H9 (cell line): ENCODE measurements around the gene TTC28. TPM values are rescaled to one million over a fixed set of nuclear protein-coding genes. Genes with fewer than 3 reads are reported as not detected.
"Not testable (repeated sequence)": the region's sequence is repeated elsewhere in the genome, so short reads cannot be mapped to it uniquely, and the experiment has no call there.

Experiments used
- DNase-seq: peaks from one replicate; pipeline ENCODE4 v3.0.0-alpha.2; 2017
- H2AFZ ChIP-seq: one replicate; pipeline ENCODE4 v1.6.1; 2013; ENCODE audit warnings: mild to moderate bottlenecking, low read length, control low read depth, moderate library complexity
- H2AK5ac ChIP-seq: 2 replicates; pipeline ENCODE4 v1.6.1; 2013; ENCODE audit warnings: low read length, control low read depth, mixed read lengths; ENCODE audit not compliant: insufficient read length
- H2BK120ac ChIP-seq: one replicate; pipeline ENCODE4 v1.6.1; 2013; ENCODE audit warnings: low read depth, mild to moderate bottlenecking, low read length, control low read depth, inconsistent platforms; ENCODE audit not compliant: poor library complexity, severe bottlenecking
- H2BK12ac ChIP-seq: 2 replicates; pipeline ENCODE4 v1.6.1; 2013; ENCODE audit warnings: low read length, control low read depth, mixed read lengths, low read depth; ENCODE audit not compliant: insufficient read length
- H2BK15ac ChIP-seq: 2 replicates; pipeline ENCODE4 v1.6.1; 2013; ENCODE audit warnings: low read depth, low read length, control low read depth
- H2BK20ac ChIP-seq: one replicate; pipeline ENCODE4 v1.6.1; 2013; ENCODE audit warnings: low read depth, mild to moderate bottlenecking, low read length, control low read depth, inconsistent platforms; ENCODE audit not compliant: poor library complexity, severe bottlenecking
- H2BK5ac ChIP-seq: 2 replicates; pipeline ENCODE4 v1.6.1; 2013; ENCODE audit warnings: low read length, control low read depth, mixed read lengths; ENCODE audit not compliant: insufficient read length
- H3K14ac ChIP-seq: 2 replicates; pipeline ENCODE4 v1.6.1; 2013; ENCODE audit warnings: low read length, control low read depth; ENCODE audit not compliant: insufficient read depth
- H3K18ac ChIP-seq: 2 replicates; pipeline ENCODE4 v1.6.1; 2013; ENCODE audit warnings: low read depth, mild to moderate bottlenecking, mixed read lengths, low read length, control low read depth; ENCODE audit not compliant: insufficient read length
- H3K23ac ChIP-seq: 2 replicates; pipeline ENCODE4 v1.6.1; 2013; ENCODE audit warnings: low read length, control low read depth, mixed read lengths, low read depth; ENCODE audit not compliant: insufficient read length
- H3K23me2 ChIP-seq: 2 replicates; pipeline ENCODE4 v1.6.1; 2013; ENCODE audit warnings: low read depth, mild to moderate bottlenecking, mixed read lengths, low read length, control low read depth; ENCODE audit not compliant: insufficient read length, poor library complexity, severe bottlenecking
- H3K27ac ChIP-seq: 2 replicates; pipeline ENCODE4 v1.5.1; 2013; ENCODE audit warnings: low read length, control low read depth, mixed read lengths, low read depth; ENCODE audit not compliant: insufficient read length
- H3K27me3 ChIP-seq: 2 replicates; pipeline ENCODE4 v1.6.1; 2013; ENCODE audit warnings: low read length, control low read depth, inconsistent platforms; ENCODE audit not compliant: insufficient read depth
- H3K4ac ChIP-seq: 2 replicates; pipeline ENCODE4 v1.6.1; 2013; ENCODE audit warnings: low read depth, mild to moderate bottlenecking, control low read depth, inconsistent platforms, low read length, moderate library complexity
- H3K4me1 ChIP-seq: 2 replicates; pipeline ENCODE4 v1.6.1; 2013; ENCODE audit warnings: low read length, control low read depth, inconsistent platforms; ENCODE audit not compliant: insufficient read depth
- H3K4me2 ChIP-seq: 2 replicates; pipeline ENCODE4 v1.6.1; 2013; ENCODE audit warnings: low read length, control low read depth, mixed read lengths; ENCODE audit not compliant: insufficient read length, insufficient read depth
- H3K56ac ChIP-seq: 2 replicates; pipeline ENCODE4 v1.6.1; 2013; ENCODE audit warnings: low read depth, mild to moderate bottlenecking, mixed read lengths, low read length, control low read depth; ENCODE audit not compliant: insufficient read length
- H3K79me1 ChIP-seq: 2 replicates; pipeline ENCODE4 v1.6.1; 2013; ENCODE audit warnings: low read depth, mild to moderate bottlenecking, moderate library complexity, low read length, control low read depth, inconsistent platforms; ENCODE audit not compliant: insufficient read depth, poor library complexity, severe bottlenecking
- H3K79me2 ChIP-seq: 2 replicates; pipeline ENCODE4 v1.6.1; 2013; ENCODE audit warnings: low read length, control low read depth, inconsistent platforms; ENCODE audit not compliant: insufficient read depth
- H3K9ac ChIP-seq: 2 replicates; pipeline ENCODE4 v1.6.1; 2013; ENCODE audit warnings: low read length, control low read depth, mixed read lengths; ENCODE audit not compliant: insufficient read length; ENCODE audit errors: extremely low read depth
- H3K9me3 ChIP-seq: one replicate; pipeline ENCODE4 v1.6.1; 2013; ENCODE audit warnings: low read depth, low read length, inconsistent platforms; ENCODE audit not compliant: control insufficient read depth
- H3T11ph ChIP-seq: one replicate; pipeline ENCODE4 v1.6.1; 2013; ENCODE audit warnings: mild to moderate bottlenecking, low read length, control low read depth, inconsistent platforms
- H4K20me1 ChIP-seq: one replicate; pipeline ENCODE4 v1.6.1; 2013; ENCODE audit not compliant: control insufficient read depth, insufficient read length, insufficient read depth
- H4K5ac ChIP-seq: 2 replicates; pipeline ENCODE4 v1.6.1; 2013; ENCODE audit warnings: low read depth, mild to moderate bottlenecking, mixed read lengths, low read length, control low read depth; ENCODE audit not compliant: insufficient read length
- H4K8ac ChIP-seq: replicated peaks from 2 replicates; pipeline ENCODE4 v1.6.1; 2013; ENCODE audit warnings: low read length, control low read depth, mixed read lengths, low read depth; ENCODE audit not compliant: insufficient read length
- H4K91ac ChIP-seq: 2 replicates; pipeline ENCODE4 v1.6.1; 2013; ENCODE audit warnings: low read depth, mild to moderate bottlenecking, moderate library complexity, mixed read lengths, low read length, control low read depth; ENCODE audit not compliant: insufficient read length
- H3K27ac Mint-ChIP-seq, 3 experiments: 2 replicates in 2 of 3; 3 replicates in 1 of 3; pipeline ENCODE4 v1.8.0; 2020 to 2021; ENCODE audit warnings: mixed read lengths in 3 of 3, mild to moderate bottlenecking in 1 of 3, moderate library complexity in 1 of 3
- H3K27me3 Mint-ChIP-seq: 2 replicates; pipeline ENCODE4 v1.8.0; 2021; ENCODE audit warnings: low read depth, mild to moderate bottlenecking, moderate library complexity, mixed read lengths
- H3K36me3 Mint-ChIP-seq, 3 experiments: 2 replicates in 2 of 3; 3 replicates in 1 of 3; pipeline ENCODE4 v1.8.0; 2020 to 2021; ENCODE audit warnings: low read depth in 3 of 3, mixed read lengths in 3 of 3; ENCODE audit not compliant: insufficient read depth in 1 of 3
- H3K4me1 Mint-ChIP-seq, 2 experiments: 2 replicates each; pipeline ENCODE4 v1.8.0; 2020; ENCODE audit warnings: mixed read lengths in 2 of 2
- H3K4me3 Mint-ChIP-seq, 2 experiments: 2 replicates in 1 of 2; 3 replicates in 1 of 2; pipeline ENCODE4 v1.8.0; 2020 to 2021; ENCODE audit warnings: mild to moderate bottlenecking in 2 of 2, mixed read lengths in 2 of 2, moderate library complexity in 1 of 2
- H3K9me3 Mint-ChIP-seq, 2 experiments: 2 replicates in 1 of 2; 3 replicates in 1 of 2; pipeline ENCODE4 v1.8.0; 2020; ENCODE audit warnings: mild to moderate bottlenecking in 2 of 2, mixed read lengths in 2 of 2, moderate library complexity in 1 of 2
- WGBS: extraction: QIAGEN DNeasy Blood & Tissue Kit; methylation state at CpG from one replicate; pipeline ENCODE4 v1.1.7; 2013; ENCODE audit warnings: missing lambda C conversion rate, low lambda C conversion rate, mixed read lengths; ENCODE audit not compliant: insufficient read length; ENCODE audit errors: extremely low coverage; 5-methylcytosine and 5-hydroxymethylcytosine counted together
- total RNA-seq: library from RNA; stranded (reverse); gene quantifications from 2 replicates; pipeline ENCODE4 v1.2.1, GENCODE V29; 2021
- TF ChIP-seq, protein P1 (sequence below): fragments of 200-600 bp; sonication (generic); conservative IDR thresholded peaks from 3 replicates; pipeline ENCODE4 v1.8.0; 2021; ENCODE audit warnings: antibody characterized with exemption, mild to moderate bottlenecking

Gene TTC28
- total RNA-seq, 1 experiment from 2014 or later = 13.6 TPM

GRCh38 chr22:28473258-28473657 lies 206.4 kb downstream of the TTC28 start:
- H3K18ac ChIP-seq = no peak overlapping the region
- peaks cover 5 to 6% of the 10 kb centered on the region in 2 experiments; a peak in 3 of 4 replicates for H3K4me1 Mint-ChIP-seq
- no peak overlapping the region for H4K5ac ChIP-seq
- H3K9me3 Mint-ChIP-seq = no peaks in the 10 kb centered on the region
- H2BK15ac ChIP-seq = no peak overlapping the region
- H3K9me3 ChIP-seq = no peaks in the 10 kb centered on the region
- H3K27me3 Mint-ChIP-seq = no peaks in the 10 kb centered on the region
- H3K79me2 ChIP-seq = no peaks in the 10 kb centered on the region
- no peak overlapping the region for H3K9ac ChIP-seq
- H4K8ac ChIP-seq = no peak overlapping the region
- H3T11ph ChIP-seq = no peak overlapping the region
- H3K79me1 ChIP-seq = no peaks in the 10 kb centered on the region
- no peak overlapping the region for H3K4ac ChIP-seq
- H3K23me2 ChIP-seq = no peaks in the 10 kb centered on the region
- no peak overlapping the region for H3K56ac ChIP-seq
- no peak overlapping the region for H4K91ac ChIP-seq
- no peak for DNase-seq
- H2BK12ac ChIP-seq = no peak overlapping the region
- TF ChIP-seq, protein P1, sequence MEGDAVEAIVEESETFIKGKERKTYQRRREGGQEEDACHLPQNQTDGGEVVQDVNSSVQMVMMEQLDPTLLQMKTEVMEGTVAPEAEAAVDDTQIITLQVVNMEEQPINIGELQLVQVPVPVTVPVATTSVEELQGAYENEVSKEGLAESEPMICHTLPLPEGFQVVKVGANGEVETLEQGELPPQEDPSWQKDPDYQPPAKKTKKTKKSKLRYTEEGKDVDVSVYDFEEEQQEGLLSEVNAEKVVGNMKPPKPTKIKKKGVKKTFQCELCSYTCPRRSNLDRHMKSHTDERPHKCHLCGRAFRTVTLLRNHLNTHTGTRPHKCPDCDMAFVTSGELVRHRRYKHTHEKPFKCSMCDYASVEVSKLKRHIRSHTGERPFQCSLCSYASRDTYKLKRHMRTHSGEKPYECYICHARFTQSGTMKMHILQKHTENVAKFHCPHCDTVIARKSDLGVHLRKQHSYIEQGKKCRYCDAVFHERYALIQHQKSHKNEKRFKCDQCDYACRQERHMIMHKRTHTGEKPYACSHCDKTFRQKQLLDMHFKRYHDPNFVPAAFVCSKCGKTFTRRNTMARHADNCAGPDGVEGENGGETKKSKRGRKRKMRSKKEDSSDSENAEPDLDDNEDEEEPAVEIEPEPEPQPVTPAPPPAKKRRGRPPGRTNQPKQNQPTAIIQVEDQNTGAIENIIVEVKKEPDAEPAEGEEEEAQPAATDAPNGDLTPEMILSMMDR = no peak
- no peak overlapping the region for H3K4me2 ChIP-seq
- H3K4me3 Mint-ChIP-seq = no peak overlapping the region
- no peak overlapping the region for H2AFZ ChIP-seq
- no peak overlapping the region for H2BK120ac ChIP-seq
- H4K20me1 ChIP-seq = no peaks in the 10 kb centered on the region
- H3K36me3 Mint-ChIP-seq = no peaks in the 10 kb centered on the region; a peak in 2 of 7 replicates
- H3K14ac ChIP-seq = no peak overlapping the region
- no peak overlapping the region for H2AK5ac ChIP-seq
- no peaks in the 10 kb centered on the region for H3K27me3 ChIP-seq
- no peaks in the 10 kb centered on the region; the same call in 1 of the 2 replicates for H3K4me1 ChIP-seq
- whole genome bisulfite sequencing = no CpG with 5 or more reads among the region's 2 CpGs
- no peak overlapping the region for H3K27ac Mint-ChIP-seq
- no peak overlapping the region for H3K23ac ChIP-seq
- no peak overlapping the region for H3K27ac ChIP-seq
- H2BK20ac ChIP-seq = no peak overlapping the region
- H2BK5ac ChIP-seq = no peak overlapping the region

GRCh38 chr22:28467055-28467454 lies 212.6 kb downstream of the TTC28 start:
- not testable (repeated sequence) for DNase-seq, H3K27me3 ChIP-seq, H3K79me1 ChIP-seq, H3K9me3 Mint-ChIP-seq, H3K9me3 ChIP-seq, H2AFZ ChIP-seq, H2BK15ac ChIP-seq, H2BK20ac ChIP-seq, H3K4ac ChIP-seq, H3K79me2 ChIP-seq, H3T11ph ChIP-seq, H3K23ac ChIP-seq, H4K8ac ChIP-seq, H3K27me3 Mint-ChIP-seq, H4K20me1 ChIP-seq, H3K4me3 Mint-ChIP-seq, H3K27ac Mint-ChIP-seq, H3K9ac ChIP-seq, H2BK120ac ChIP-seq, H3K23me2 ChIP-seq, H3K14ac ChIP-seq, H3K4me1 Mint-ChIP-seq, H2BK5ac ChIP-seq, H3K56ac ChIP-seq, H3K4me2 ChIP-seq, H2BK12ac ChIP-seq, H3K4me1 ChIP-seq, H3K27ac ChIP-seq, H2AK5ac ChIP-seq, H3K36me3 Mint-ChIP-seq, H4K5ac ChIP-seq, H3K18ac ChIP-seq, H4K91ac ChIP-seq
- WGBS = no CpG with 5 or more reads among the region's 1 CpG
